ENCODE measurements around the gene AAR2. TPM values are rescaled to one million over a fixed set of nuclear protein-coding genes. Genes with fewer than 3 reads are reported as not detected.

Gene AAR2
- total RNA-seq, 1 donor from 2014 or later, result 19.0 TPM

- H3K4me1 Mint-ChIP-seq (ENCODE audit: low read depth, unreplicated experiment), result no peaks in the 10 kb centered on the region
- no peaks in the 10 kb centered on the region for H3K36me3 Mint-ChIP-seq (ENCODE audit: unreplicated experiment)
- no peak overlapping the region for H3K27ac Mint-ChIP-seq (ENCODE audit: unreplicated experiment)
- no peak for TF ChIP-seq CTCF (IDR thresholded peaks at IDR 0.05; ENCODE audit: partially characterized antibody, unreplicated experiment)
- H3K4me3 Mint-ChIP-seq (ENCODE audit: unreplicated experiment), result no peak overlapping the region
- DNase-seq, result no peak
- H3K27me3 Mint-ChIP-seq (ENCODE audit: unreplicated experiment), result peaks cover 4% of the 10 kb centered on the region
- no peaks in the 10 kb centered on the region for H3K9me3 Mint-ChIP-seq (ENCODE audit: unreplicated experiment)
These were observed 45.6 kb downstream of the AAR2 start for GRCh38 chr20:36281785-36282380.

GRCh38 chr20:36284751-36285150 lies 48.5 kb downstream of the AAR2 start:
- DNase-seq, result no peak
- Mint-ChIP-seq H3K9me3 (ENCODE audit: unreplicated experiment) (no peaks in the 10 kb centered on the region), H3K4me1 (ENCODE audit: low read depth, unreplicated experiment) (no peaks in the 10 kb centered on the region), H3K36me3 (ENCODE audit: unreplicated experiment) (peaks cover 5% of the 10 kb centered on the region), H3K4me3 (ENCODE audit: unreplicated experiment) (no peak overlapping the region), H3K27ac (ENCODE audit: unreplicated experiment) (no peak overlapping the region), H3K27me3 (ENCODE audit: unreplicated experiment) (peaks cover 4% of the 10 kb centered on the region)
- TF ChIP-seq CTCF (IDR thresholded peaks at IDR 0.05; ENCODE audit: partially characterized antibody, unreplicated experiment), result no peak

- H3K9me3 Mint-ChIP-seq (ENCODE audit: unreplicated experiment), result no peaks in the 10 kb centered on the region
- peaks cover 5% of the 10 kb centered on the region for H3K36me3 Mint-ChIP-seq (ENCODE audit: unreplicated experiment)
- DNase-seq, result no peak
- peaks cover 4% of the 10 kb centered on the region for H3K27me3 Mint-ChIP-seq (ENCODE audit: unreplicated experiment)
- H3K27ac Mint-ChIP-seq (ENCODE audit: unreplicated experiment), result no peak overlapping the region
- no peaks in the 10 kb centered on the region for H3K4me1 Mint-ChIP-seq (ENCODE audit: low read depth, unreplicated experiment)
- H3K4me3 Mint-ChIP-seq (ENCODE audit: unreplicated experiment), result no peak overlapping the region
- TF ChIP-seq CTCF (IDR thresholded peaks at IDR 0.05; ENCODE audit: partially characterized antibody, unreplicated experiment), result no peak
These were observed 49.6 kb downstream of the AAR2 start for GRCh38 chr20:36285746-36286447.

GRCh38 chr20:36297656-36298055 lies 61.4 kb downstream of the AAR2 start:
- H3K4me1 Mint-ChIP-seq (ENCODE audit: low read depth, unreplicated experiment), result peaks cover 5% of the 10 kb centered on the region
- no peak overlapping the region for H3K4me3 Mint-ChIP-seq (ENCODE audit: unreplicated experiment)
- no peaks in the 10 kb centered on the region for H3K9me3 Mint-ChIP-seq (ENCODE audit: unreplicated experiment)
- TF ChIP-seq CTCF (IDR thresholded peaks at IDR 0.05; ENCODE audit: partially characterized antibody, unreplicated experiment), result no peak
- no peak overlapping the region for H3K27ac Mint-ChIP-seq (ENCODE audit: unreplicated experiment)
- peaks cover 2% of the 10 kb centered on the region for H3K27me3 Mint-ChIP-seq (ENCODE audit: unreplicated experiment)
- DNase-seq, result no peak
- no peaks in the 10 kb centered on the region for H3K36me3 Mint-ChIP-seq (ENCODE audit: unreplicated experiment)

- Mint-ChIP-seq H3K9me3 (ENCODE audit: unreplicated experiment) (no peaks in the 10 kb centered on the region), H3K4me3 (ENCODE audit: unreplicated experiment) (no peak overlapping the region), H3K4me1 (ENCODE audit: low read depth, unreplicated experiment) (peaks cover 8% of the 10 kb centered on the region), H3K36me3 (ENCODE audit: unreplicated experiment) (no peaks in the 10 kb centered on the region), H3K27me3 (ENCODE audit: unreplicated experiment) (peaks cover 2% of the 10 kb centered on the region), H3K27ac (ENCODE audit: unreplicated experiment) (no peak overlapping the region)
- no peak for TF ChIP-seq CTCF (IDR thresholded peaks at IDR 0.05; ENCODE audit: partially characterized antibody, unreplicated experiment)
- no peak for DNase-seq
These were observed 61.8 kb downstream of the AAR2 start for GRCh38 chr20:36298061-36298460.
